Astrocyte (in vitro differentiated cells and primary cell): ENCODE measurements around the gene ASB13. TPM values are rescaled to one million over a fixed set of nuclear protein-coding genes. Genes with fewer than 3 reads are reported as not detected.

Experiments used
- DNase-seq: peaks from one replicate; pipeline ENCODE4 v3.0.0-alpha.2; 2010; ENCODE audit warnings: low read depth
- FAIRE-seq: peaks from 2 replicates; lab custom pipeline; 2011; peaks lifted over from hg19 to GRCh38; lab: Jason Lieb, UNC
- H2AFZ ChIP-seq: 2 replicates; pipeline ENCODE4 v1.6.0; 2012; ENCODE audit warnings: low read depth, low read length, inconsistent platforms
- H3K27ac ChIP-seq: 2 replicates; pipeline ENCODE4 v1.5.1; 2011; ENCODE audit warnings: low read depth, low read length, inconsistent platforms
- H3K27me3 ChIP-seq: 2 replicates; pipeline ENCODE4 v1.6.0; 2011; ENCODE audit warnings: low read length, inconsistent platforms; ENCODE audit not compliant: insufficient read depth
- H3K36me3 ChIP-seq: 2 replicates; pipeline ENCODE4 v1.5.1; 2011; ENCODE audit warnings: low read length, inconsistent platforms; ENCODE audit not compliant: insufficient read depth
- H3K4me1 ChIP-seq: 2 replicates; pipeline ENCODE4 v1.5.1; 2011; ENCODE audit warnings: low read length, inconsistent platforms; ENCODE audit not compliant: insufficient read depth
- H3K4me2 ChIP-seq: 2 replicates; pipeline ENCODE4 v1.6.0; 2012; ENCODE audit warnings: low read length, inconsistent platforms
- H3K4me3 ChIP-seq: 2 replicates; pipeline ENCODE4 v1.5.1; 2011; ENCODE audit warnings: low read depth, mild to moderate bottlenecking, low read length, inconsistent platforms; ENCODE audit not compliant: insufficient read depth
- H3K79me2 ChIP-seq: 2 replicates; pipeline ENCODE4 v1.6.0; 2012; ENCODE audit warnings: mild to moderate bottlenecking, low read length, inconsistent platforms; ENCODE audit not compliant: insufficient read depth
- H3K9ac ChIP-seq: 2 replicates; pipeline ENCODE4 v1.6.0; 2012; ENCODE audit warnings: mild to moderate bottlenecking, low read length, inconsistent platforms
- H3K9me3 ChIP-seq: 2 replicates; pipeline ENCODE4 v1.5.1; 2012; ENCODE audit warnings: low read depth, mild to moderate bottlenecking, low read length, inconsistent platforms; ENCODE audit not compliant: insufficient read depth
- H4K20me1 ChIP-seq: 2 replicates; pipeline ENCODE4 v1.6.0; 2012; ENCODE audit warnings: low read length, inconsistent platforms; ENCODE audit not compliant: insufficient read depth
- H3K27ac Mint-ChIP-seq: one replicate; pipeline ENCODE4 v1.8.0; 2021; ENCODE audit warnings: mild to moderate bottlenecking, mixed read lengths; ENCODE audit not compliant: unreplicated experiment
- H3K27me3 Mint-ChIP-seq: one replicate; pipeline ENCODE4 v1.8.0; 2021; ENCODE audit warnings: low read depth, mixed read lengths; ENCODE audit not compliant: unreplicated experiment
- H3K36me3 Mint-ChIP-seq: one replicate; pipeline ENCODE4 v1.8.0; 2021; ENCODE audit warnings: low read depth, mixed read lengths; ENCODE audit not compliant: unreplicated experiment
- H3K4me1 Mint-ChIP-seq: one replicate; pipeline ENCODE4 v1.8.0; 2021; ENCODE audit warnings: low read depth, mixed read lengths; ENCODE audit not compliant: unreplicated experiment
- H3K4me3 Mint-ChIP-seq: one replicate; pipeline ENCODE4 v1.8.0; 2021; ENCODE audit warnings: mild to moderate bottlenecking, moderate library complexity, mixed read lengths; ENCODE audit not compliant: unreplicated experiment
- H3K9me3 Mint-ChIP-seq: one replicate; pipeline ENCODE4 v1.8.0; 2021; ENCODE audit warnings: mild to moderate bottlenecking, mixed read lengths; ENCODE audit not compliant: unreplicated experiment
- EZH2 ChIP-seq: IDR thresholded peaks from 2 replicates; pipeline ENCODE4 v1.6.1; 2012; ENCODE audit warnings: mild to moderate bottlenecking, low read length, inconsistent platforms; ENCODE audit not compliant: insufficient read depth
- total RNA-seq: library from RNA; stranded (reverse); gene quantifications from 2 replicates; pipeline ENCODE4 v1.2.1, GENCODE V29; 2021
- TF ChIP-seq, protein P1 (sequence below): IDR thresholded peaks from 2 replicates; pipeline ENCODE4 v1.5.1; 2011; ENCODE audit warnings: low read depth, mild to moderate bottlenecking, inconsistent platforms, low read length, moderate library complexity; ENCODE audit not compliant: insufficient read depth

Gene ASB13
- total RNA-seq, 1 donor from 2014 or later = 4.8 TPM

DNA sequence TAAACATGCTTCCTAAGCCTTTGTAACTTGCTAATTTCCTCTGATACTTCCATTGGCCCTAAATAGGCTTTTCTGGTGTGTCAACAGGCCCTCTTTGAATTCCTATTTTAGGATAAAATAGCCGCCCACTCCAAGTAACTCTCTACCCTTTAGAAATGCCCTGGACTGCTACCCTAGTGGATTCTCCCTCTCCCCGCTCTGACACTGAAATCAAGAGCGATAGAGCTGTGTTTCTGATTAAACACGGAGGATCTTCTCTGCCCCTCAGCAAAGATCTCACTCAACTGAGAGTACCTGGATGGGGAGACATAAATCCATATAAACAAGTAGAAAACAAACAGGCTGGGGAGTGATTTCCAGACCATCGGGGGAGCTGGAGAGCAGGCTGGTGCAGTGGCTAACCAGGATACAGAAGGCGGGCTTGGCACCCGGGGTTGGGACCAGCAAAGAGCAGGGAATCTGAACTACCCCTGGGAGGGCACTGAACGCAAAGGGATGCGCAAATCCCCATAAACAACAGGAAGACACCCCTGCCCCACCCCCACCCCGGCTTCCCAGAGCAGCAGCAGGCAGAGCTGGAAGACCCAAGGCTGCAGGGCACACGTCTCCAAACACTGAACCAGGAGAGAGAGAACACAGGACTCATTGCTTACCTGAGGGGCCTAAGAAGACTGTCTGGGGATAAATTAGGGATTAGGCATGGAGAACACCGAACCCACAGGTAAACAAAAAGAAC lies 2.5 kb downstream of the ASB13 start:
- H3K27me3 Mint-ChIP-seq = peaks cover 10% of the 10 kb centered on the region
- H3K36me3 ChIP-seq = no peaks in the 10 kb centered on the region
- H3K4me3 Mint-ChIP-seq = peak overlapping the region; percentile 45
- H3K4me2 ChIP-seq = no peak overlapping the region
- FAIRE-seq (no peak), DNase-seq (no peak)
- H2AFZ ChIP-seq = no peak overlapping the region
- no peaks in the 10 kb centered on the region for H3K9me3 ChIP-seq
- no peak overlapping the region for H3K4me3 ChIP-seq
- H3K4me1 ChIP-seq = peaks cover 17% of the 10 kb centered on the region
- peaks cover 2% of the 10 kb centered on the region for H3K27me3 ChIP-seq
- no peaks in the 10 kb centered on the region for H3K79me2 ChIP-seq
- peaks cover 9% of the 10 kb centered on the region for H3K4me1 Mint-ChIP-seq
- H3K27ac ChIP-seq = no peak overlapping the region
- H3K27ac Mint-ChIP-seq = no peak overlapping the region
- H3K9ac ChIP-seq = no peak overlapping the region
- TF ChIP-seq, protein P1, sequence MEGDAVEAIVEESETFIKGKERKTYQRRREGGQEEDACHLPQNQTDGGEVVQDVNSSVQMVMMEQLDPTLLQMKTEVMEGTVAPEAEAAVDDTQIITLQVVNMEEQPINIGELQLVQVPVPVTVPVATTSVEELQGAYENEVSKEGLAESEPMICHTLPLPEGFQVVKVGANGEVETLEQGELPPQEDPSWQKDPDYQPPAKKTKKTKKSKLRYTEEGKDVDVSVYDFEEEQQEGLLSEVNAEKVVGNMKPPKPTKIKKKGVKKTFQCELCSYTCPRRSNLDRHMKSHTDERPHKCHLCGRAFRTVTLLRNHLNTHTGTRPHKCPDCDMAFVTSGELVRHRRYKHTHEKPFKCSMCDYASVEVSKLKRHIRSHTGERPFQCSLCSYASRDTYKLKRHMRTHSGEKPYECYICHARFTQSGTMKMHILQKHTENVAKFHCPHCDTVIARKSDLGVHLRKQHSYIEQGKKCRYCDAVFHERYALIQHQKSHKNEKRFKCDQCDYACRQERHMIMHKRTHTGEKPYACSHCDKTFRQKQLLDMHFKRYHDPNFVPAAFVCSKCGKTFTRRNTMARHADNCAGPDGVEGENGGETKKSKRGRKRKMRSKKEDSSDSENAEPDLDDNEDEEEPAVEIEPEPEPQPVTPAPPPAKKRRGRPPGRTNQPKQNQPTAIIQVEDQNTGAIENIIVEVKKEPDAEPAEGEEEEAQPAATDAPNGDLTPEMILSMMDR = no peak
- no peak for TF ChIP-seq EZH2
- no peaks in the 10 kb centered on the region for H3K36me3 Mint-ChIP-seq
- peaks cover 12% of the 10 kb centered on the region for H4K20me1 ChIP-seq
- no peaks in the 10 kb centered on the region for H3K9me3 Mint-ChIP-seq

DNA sequence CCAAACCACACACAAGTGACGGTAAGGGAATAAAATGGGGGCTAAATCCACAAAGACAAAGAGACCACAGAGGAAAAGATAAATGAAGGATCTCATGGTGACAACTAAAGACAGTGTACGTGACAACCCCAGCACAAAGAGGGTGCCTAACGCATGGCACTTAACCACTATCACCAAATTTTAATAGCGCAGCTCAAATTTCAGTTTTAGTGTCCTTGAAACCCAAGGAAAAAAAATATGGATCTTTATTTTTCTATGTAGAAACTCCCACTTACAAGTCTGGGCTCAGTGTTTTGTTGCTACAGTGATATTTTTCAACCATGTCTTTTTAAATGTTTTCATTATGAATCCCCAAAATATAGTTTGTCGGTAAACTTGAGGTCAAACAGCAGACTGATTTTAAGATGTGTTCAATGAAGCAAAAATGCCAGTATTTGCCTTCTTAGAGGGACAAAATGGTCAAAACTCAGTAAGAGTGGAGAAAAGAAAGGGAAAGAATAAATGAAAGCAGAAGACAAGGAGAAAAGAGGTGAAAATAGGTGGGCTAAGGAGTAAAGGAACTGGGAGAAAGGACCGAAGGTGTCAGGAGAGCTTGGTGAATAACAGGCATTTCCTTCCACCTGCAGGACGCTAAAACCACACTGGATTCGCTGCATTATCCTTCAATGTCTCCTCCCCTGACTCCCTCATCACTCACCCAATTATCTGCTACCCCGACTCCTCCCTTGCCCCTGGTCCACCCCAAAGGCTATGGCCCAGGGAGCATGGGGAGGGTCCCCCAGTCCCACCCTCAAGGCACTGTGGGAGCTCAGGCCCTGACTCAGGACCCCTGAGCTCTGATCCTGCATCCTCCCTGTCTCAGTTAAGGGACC lies 3.5 kb downstream of the ASB13 start:
- Mint-ChIP-seq H3K4me1 (peaks cover 9% of the 10 kb centered on the region), H3K4me3 (no peak overlapping the region), H3K36me3 (no peaks in the 10 kb centered on the region), H3K27me3 (peaks cover 10% of the 10 kb centered on the region), H3K27ac (no peak overlapping the region), H3K9me3 (no peaks in the 10 kb centered on the region)
- DNase-seq (no peak), FAIRE-seq (no peak)
- Histone ChIP-seq H3K36me3 (no peaks in the 10 kb centered on the region), H3K4me1 (peaks cover 17% of the 10 kb centered on the region), H4K20me1 (peaks cover 12% of the 10 kb centered on the region), H3K4me3 (no peak overlapping the region), H3K79me2 (no peaks in the 10 kb centered on the region), H3K27me3 (no peaks in the 10 kb centered on the region), H3K9me3 (no peaks in the 10 kb centered on the region), H3K9ac (no peak overlapping the region), H2AFZ (no peak overlapping the region), H3K4me2 (no peak overlapping the region), H3K27ac (no peak overlapping the region)
- TF ChIP-seq EZH2 = no peak
- TF ChIP-seq, protein P1 = no peak

DNA sequence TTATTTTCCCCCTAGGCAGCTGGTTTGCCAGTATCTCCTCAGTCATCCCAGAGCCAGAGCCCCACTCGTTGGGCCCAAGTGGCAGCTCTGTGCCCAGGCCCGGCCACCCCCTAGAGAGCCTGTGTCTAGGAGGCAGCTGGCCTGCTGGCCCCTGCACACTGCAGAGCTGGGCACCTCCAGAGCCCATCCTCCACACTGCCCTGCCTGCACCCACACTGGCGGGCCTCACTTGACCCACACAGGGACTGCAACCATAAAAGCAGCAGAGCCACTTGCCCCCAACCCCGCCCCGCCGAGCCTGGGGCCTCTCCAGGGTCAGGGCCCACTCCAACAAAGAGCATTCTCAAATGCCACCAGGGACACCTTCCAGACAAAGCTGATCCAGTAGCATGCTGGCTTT lies 5.4 kb downstream of the ASB13 start:
- no peak overlapping the region for H3K9ac ChIP-seq
- peaks cover 12% of the 10 kb centered on the region for H4K20me1 ChIP-seq
- no peak overlapping the region for H2AFZ ChIP-seq
- no peak overlapping the region for H3K27ac ChIP-seq
- peaks cover 9% of the 10 kb centered on the region for H3K4me1 Mint-ChIP-seq
- H3K9me3 ChIP-seq = no peaks in the 10 kb centered on the region
- TF ChIP-seq EZH2 = no peak
- TF ChIP-seq, protein P1 = no peak
- no peak overlapping the region for H3K27ac Mint-ChIP-seq
- H3K36me3 Mint-ChIP-seq = no peaks in the 10 kb centered on the region
- no peaks in the 10 kb centered on the region for H3K27me3 ChIP-seq
- H3K9me3 Mint-ChIP-seq = no peaks in the 10 kb centered on the region
- peaks cover 5% of the 10 kb centered on the region for H3K27me3 Mint-ChIP-seq
- H3K4me3 ChIP-seq = no peak overlapping the region
- H3K79me2 ChIP-seq = no peaks in the 10 kb centered on the region
- H3K4me1 ChIP-seq = peaks cover 11% of the 10 kb centered on the region
- H3K36me3 ChIP-seq = no peaks in the 10 kb centered on the region
- no peak overlapping the region for H3K4me3 Mint-ChIP-seq
- H3K4me2 ChIP-seq = no peak overlapping the region
- DNase-seq = no peak
- no peak for FAIRE-seq
